ENCODE results near the gene ODF2L.

Gene ODF2L

GRCh38 chr1:86317926-86318325 is 78.2 kb downstream of the ODF2L start:
- no peak for DNase-seq (ENCODE audit: low spot score)

- no peak for DNase-seq (ENCODE audit: low spot score)
Observed at GRCh38 chr1:86305731-86306130, 90.4 kb downstream of the ODF2L start.

GRCh38 chr1:86303041-86303690 is 93.0 kb downstream of the ODF2L start:
- DNase-seq (ENCODE audit: low spot score): no peak

All from iPS-NIHi11 (cell line).